Measurements from ENCODE around the gene WNT7B. TPM values are rescaled to one million over a fixed set of nuclear protein-coding genes. Genes with fewer than 3 reads are reported as not detected.

WNT7B gene
- polyA plus RNA-seq, 1 of the 3 experiments (the other 2 are of a cell fraction): 0.13 TPM

DNA sequence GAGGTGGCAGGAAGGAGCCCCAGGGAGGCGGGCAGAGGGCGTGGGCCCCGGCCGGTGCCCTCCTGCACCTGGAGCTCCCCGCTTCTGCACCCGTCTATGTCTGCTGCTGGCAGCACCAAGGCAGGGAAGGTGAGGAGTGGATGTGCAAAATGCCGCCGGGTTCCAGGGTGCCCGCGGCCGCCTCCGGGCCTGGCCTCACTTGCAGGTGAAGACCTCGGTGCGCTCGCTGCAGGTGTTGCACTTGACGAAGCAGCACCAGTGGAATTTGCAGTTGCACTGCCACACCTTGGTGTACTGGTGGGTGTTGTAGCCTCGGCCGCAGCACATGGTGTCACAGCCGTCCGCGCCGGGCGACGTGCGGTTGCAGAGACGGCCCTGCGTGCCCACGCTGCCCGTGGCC, 54.3 kb downstream of the WNT7B start:
- POLR2A ChIA-PET: no interaction called here
- H3K4me2 ChIP-seq: no peak overlapping the region

DNA sequence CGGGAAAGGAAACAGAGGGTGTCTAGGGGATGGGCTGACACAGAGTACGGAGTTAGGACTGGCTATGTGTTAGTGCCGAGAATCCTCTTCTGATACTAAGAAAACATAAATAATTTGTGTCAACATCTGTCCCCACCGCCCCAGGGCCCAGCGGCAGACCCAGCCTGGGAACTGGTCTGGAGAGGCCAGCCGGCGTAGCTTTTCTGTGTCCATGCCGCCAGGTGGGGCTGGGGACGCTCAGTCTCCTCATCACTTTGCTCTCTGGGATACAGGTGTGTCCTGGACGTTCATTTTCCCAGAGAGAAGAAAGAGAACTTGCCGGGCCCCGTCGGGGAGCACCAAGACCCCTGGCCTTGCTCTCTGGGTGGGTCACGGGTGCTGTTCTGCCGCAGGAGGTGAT, 54.7 kb downstream of the WNT7B start:
- no peak overlapping the region for H3K4me2 ChIP-seq
- no peak overlapping the region for H2AFZ ChIP-seq (ENCODE audit: low read depth)
- 76% methylated on average over 15 of the region's 15 CpGs for WGBS (ENCODE audit: low lambda C conversion rate)
- no peaks in the 10 kb centered on the region for H3K9me2 ChIP-seq
- H3K27me3 ChIP-seq (ENCODE audit: insufficient read depth): no peaks in the 10 kb centered on the region
- DNase-seq: no peak
- H4K20me1 ChIP-seq (ENCODE audit: insufficient read depth): no peaks in the 10 kb centered on the region
- no peaks in the 10 kb centered on the region for H3K4me1 ChIP-seq (ENCODE audit: control insufficient read depth in 1 of 2, insufficient read depth in 2 of 2, low read depth in 1 of 2, low read length in 1 of 2)
- no peak overlapping the region for H3K4me3 ChIP-seq (ENCODE audit: low read depth in 2 of 2, low read length in 1 of 2)
- TF ChIP-seq FOXM1 (IDR thresholded peaks at IDR 0.05; ENCODE audit: low read depth): no peak
- TF ChIP-seq, protein P1, sequence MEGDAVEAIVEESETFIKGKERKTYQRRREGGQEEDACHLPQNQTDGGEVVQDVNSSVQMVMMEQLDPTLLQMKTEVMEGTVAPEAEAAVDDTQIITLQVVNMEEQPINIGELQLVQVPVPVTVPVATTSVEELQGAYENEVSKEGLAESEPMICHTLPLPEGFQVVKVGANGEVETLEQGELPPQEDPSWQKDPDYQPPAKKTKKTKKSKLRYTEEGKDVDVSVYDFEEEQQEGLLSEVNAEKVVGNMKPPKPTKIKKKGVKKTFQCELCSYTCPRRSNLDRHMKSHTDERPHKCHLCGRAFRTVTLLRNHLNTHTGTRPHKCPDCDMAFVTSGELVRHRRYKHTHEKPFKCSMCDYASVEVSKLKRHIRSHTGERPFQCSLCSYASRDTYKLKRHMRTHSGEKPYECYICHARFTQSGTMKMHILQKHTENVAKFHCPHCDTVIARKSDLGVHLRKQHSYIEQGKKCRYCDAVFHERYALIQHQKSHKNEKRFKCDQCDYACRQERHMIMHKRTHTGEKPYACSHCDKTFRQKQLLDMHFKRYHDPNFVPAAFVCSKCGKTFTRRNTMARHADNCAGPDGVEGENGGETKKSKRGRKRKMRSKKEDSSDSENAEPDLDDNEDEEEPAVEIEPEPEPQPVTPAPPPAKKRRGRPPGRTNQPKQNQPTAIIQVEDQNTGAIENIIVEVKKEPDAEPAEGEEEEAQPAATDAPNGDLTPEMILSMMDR (IDR thresholded peaks at IDR 0.05): no peak
- no peak for TF ChIP-seq RCOR1 (IDR thresholded peaks at IDR 0.05; ENCODE audit: low read length)
- TF ChIP-seq EZH2phosphoT487 (IDR thresholded peaks at IDR 0.05; ENCODE audit: borderline replicate concordance, low read depth): no peak
- no peak for TF ChIP-seq JUND (IDR thresholded peaks at IDR 0.05)
- TF ChIP-seq SIN3A (IDR thresholded peaks at IDR 0.05; ENCODE audit: borderline replicate concordance, low read depth, low read length): no peak
- no peak for TF ChIP-seq CHD2 (IDR thresholded peaks at IDR 0.05; ENCODE audit: low read length, partially characterized antibody)
- TF ChIP-seq MEF2A (IDR thresholded peaks at IDR 0.05; ENCODE audit: borderline replicate concordance, low read depth): no peak
- no peaks in the 10 kb centered on the region for H3F3A ChIP-seq (replicated peaks; ENCODE audit: insufficient read depth)
- no peak overlapping the region for H3K27ac ChIP-seq (ENCODE audit: low read depth in 2 of 2, low read length in 1 of 2)
- CTCF ChIA-PET: interaction anchor here (1.1 kb wide), 2 partner anchors 55 to 59 kb away, joined by 3 read pairs; no protein-coding TSS in a partner anchor
- no peaks in the 10 kb centered on the region for H3K9me3 ChIP-seq
- POLR2A ChIA-PET: no interaction called here
- H3K79me2 ChIP-seq (ENCODE audit: insufficient read depth): no peaks in the 10 kb centered on the region
- no peak overlapping the region for H3K9ac ChIP-seq
- H3K36me3 ChIP-seq (replicated peaks in 1 of 2; ENCODE audit: control insufficient read depth in 1 of 2, insufficient read depth in 2 of 2, low read length in 1 of 2): no peaks in the 10 kb centered on the region

More for the DNA sequence above, 54.3 kb downstream of the WNT7B start:
- CTCF ChIA-PET: interaction anchor here (1.1 kb wide), 1 partner anchor 59 kb away, joined by 3 read pairs; no protein-coding TSS in a partner anchor
- Histone ChIP-seq H4K20me1 (ENCODE audit: insufficient read depth) (no peaks in the 10 kb centered on the region), H3K4me3 (ENCODE audit: low read depth in 2 of 2, low read length in 1 of 2) (no peak overlapping the region), H3K79me2 (ENCODE audit: insufficient read depth) (no peaks in the 10 kb centered on the region), H3K36me3 (replicated peaks in 1 of 2; ENCODE audit: control insufficient read depth in 1 of 2, insufficient read depth in 2 of 2, low read length in 1 of 2) (no peaks in the 10 kb centered on the region), H3F3A (replicated peaks; ENCODE audit: insufficient read depth) (no peaks in the 10 kb centered on the region), H3K9me3 (no peaks in the 10 kb centered on the region), H3K4me1 (ENCODE audit: control insufficient read depth in 1 of 2, insufficient read depth in 2 of 2, low read depth in 1 of 2, low read length in 1 of 2) (no peaks in the 10 kb centered on the region), H2AFZ (ENCODE audit: low read depth) (no peak overlapping the region), H3K27ac (ENCODE audit: low read depth in 2 of 2, low read length in 1 of 2) (no peak overlapping the region), H3K9ac (no peak overlapping the region), H3K9me2 (no peaks in the 10 kb centered on the region), H3K27me3 (ENCODE audit: insufficient read depth) (no peaks in the 10 kb centered on the region)
- TF ChIP-seq NFIC (IDR thresholded peaks at IDR 0.05; ENCODE audit: borderline replicate concordance): no peak
- TF ChIP-seq SIN3A (IDR thresholded peaks at IDR 0.05; ENCODE audit: borderline replicate concordance, low read depth, low read length): no peak
- TF ChIP-seq, protein P2, sequence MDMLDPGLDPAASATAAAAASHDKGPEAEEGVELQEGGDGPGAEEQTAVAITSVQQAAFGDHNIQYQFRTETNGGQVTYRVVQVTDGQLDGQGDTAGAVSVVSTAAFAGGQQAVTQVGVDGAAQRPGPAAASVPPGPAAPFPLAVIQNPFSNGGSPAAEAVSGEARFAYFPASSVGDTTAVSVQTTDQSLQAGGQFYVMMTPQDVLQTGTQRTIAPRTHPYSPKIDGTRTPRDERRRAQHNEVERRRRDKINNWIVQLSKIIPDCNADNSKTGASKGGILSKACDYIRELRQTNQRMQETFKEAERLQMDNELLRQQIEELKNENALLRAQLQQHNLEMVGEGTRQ (IDR thresholded peaks at IDR 0.05; ENCODE audit: borderline replicate concordance, low read depth, low read length): no peak
- TF ChIP-seq TCF12 (IDR thresholded peaks at IDR 0.05): no peak
- TF ChIP-seq MAX (IDR thresholded peaks at IDR 0.05; ENCODE audit: low read depth): no peak
- TF ChIP-seq FOXM1 (IDR thresholded peaks at IDR 0.05; ENCODE audit: low read depth): no peak
- TF ChIP-seq USF1 (IDR thresholded peaks at IDR 0.05; ENCODE audit: borderline replicate concordance, low read depth): no peak
- TF ChIP-seq MXI1 (IDR thresholded peaks at IDR 0.05; ENCODE audit: low read depth, low read length): no peak
- TF ChIP-seq, protein P3, sequence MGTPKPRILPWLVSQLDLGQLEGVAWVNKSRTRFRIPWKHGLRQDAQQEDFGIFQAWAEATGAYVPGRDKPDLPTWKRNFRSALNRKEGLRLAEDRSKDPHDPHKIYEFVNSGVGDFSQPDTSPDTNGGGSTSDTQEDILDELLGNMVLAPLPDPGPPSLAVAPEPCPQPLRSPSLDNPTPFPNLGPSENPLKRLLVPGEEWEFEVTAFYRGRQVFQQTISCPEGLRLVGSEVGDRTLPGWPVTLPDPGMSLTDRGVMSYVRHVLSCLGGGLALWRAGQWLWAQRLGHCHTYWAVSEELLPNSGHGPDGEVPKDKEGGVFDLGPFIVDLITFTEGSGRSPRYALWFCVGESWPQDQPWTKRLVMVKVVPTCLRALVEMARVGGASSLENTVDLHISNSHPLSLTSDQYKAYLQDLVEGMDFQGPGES (IDR thresholded peaks at IDR 0.05; ENCODE audit: low read depth, low read length): no peak
- no peak for TF ChIP-seq NRF1 (IDR thresholded peaks at IDR 0.05; ENCODE audit: low read depth, low read length)
- no peak for TF ChIP-seq SMC3 (IDR thresholded peaks at IDR 0.05; ENCODE audit: low read depth, low read length)
- TF ChIP-seq FOSL2 (IDR thresholded peaks at IDR 0.05; ENCODE audit: borderline replicate concordance, low read depth): no peak
- TF ChIP-seq CHD2 (IDR thresholded peaks at IDR 0.05; ENCODE audit: low read length, partially characterized antibody): no peak
- TF ChIP-seq FOXJ3 (CRISPR knock-in tag; IDR thresholded peaks at IDR 0.05): no peak
- no peak for DNase-seq
- WGBS (ENCODE audit: low lambda C conversion rate): 85% methylated on average over 8 of the region's 29 CpGs
